Measurements from ENCODE around the gene BEGAIN.

DNA sequence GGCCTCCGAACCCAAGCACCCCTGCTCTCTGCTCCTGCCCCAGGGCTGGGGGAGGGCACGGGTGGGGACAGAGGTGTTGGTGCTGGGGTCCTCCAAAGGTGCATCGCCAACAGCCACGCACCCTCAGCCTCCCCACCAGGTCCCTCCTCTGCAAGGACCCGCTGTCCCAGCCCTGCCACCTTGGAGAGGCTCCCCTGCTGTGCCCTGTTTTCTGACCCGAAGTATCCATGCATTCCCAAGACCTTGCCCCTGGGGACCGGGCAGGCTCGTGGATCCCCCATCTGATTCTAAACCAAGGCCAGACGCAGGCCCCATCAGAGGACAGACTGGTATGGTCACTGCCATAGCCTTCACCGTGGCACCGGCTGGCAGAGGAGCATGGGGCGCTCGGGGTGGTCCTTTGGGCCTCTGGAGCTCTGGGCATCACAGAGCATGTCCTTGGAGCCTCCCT, 22.7 kb upstream of the BEGAIN start:
- TF ChIP-seq, protein P1, sequence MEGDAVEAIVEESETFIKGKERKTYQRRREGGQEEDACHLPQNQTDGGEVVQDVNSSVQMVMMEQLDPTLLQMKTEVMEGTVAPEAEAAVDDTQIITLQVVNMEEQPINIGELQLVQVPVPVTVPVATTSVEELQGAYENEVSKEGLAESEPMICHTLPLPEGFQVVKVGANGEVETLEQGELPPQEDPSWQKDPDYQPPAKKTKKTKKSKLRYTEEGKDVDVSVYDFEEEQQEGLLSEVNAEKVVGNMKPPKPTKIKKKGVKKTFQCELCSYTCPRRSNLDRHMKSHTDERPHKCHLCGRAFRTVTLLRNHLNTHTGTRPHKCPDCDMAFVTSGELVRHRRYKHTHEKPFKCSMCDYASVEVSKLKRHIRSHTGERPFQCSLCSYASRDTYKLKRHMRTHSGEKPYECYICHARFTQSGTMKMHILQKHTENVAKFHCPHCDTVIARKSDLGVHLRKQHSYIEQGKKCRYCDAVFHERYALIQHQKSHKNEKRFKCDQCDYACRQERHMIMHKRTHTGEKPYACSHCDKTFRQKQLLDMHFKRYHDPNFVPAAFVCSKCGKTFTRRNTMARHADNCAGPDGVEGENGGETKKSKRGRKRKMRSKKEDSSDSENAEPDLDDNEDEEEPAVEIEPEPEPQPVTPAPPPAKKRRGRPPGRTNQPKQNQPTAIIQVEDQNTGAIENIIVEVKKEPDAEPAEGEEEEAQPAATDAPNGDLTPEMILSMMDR (IDR thresholded peaks at IDR 0.05), result no peak
- no peak for TF ChIP-seq POLR2A (IDR thresholded peaks at IDR 0.05)

Data from heart left ventricle (tissue), 13 donors.